Ishikawa (cell line): ENCODE data around the gene INSIG1.

Experiments used
- FOXM1 ChIP-seq: IDR thresholded peaks from 2 replicates; pipeline ENCODE4 v1.6.1; 2012; ENCODE audit warnings: low read depth, borderline replicate concordance
- TAF1 ChIP-seq: IDR thresholded peaks from 2 replicates; pipeline ENCODE4 v1.6.1; 2012; ENCODE audit warnings: low read depth, mild to moderate bottlenecking

DNA sequence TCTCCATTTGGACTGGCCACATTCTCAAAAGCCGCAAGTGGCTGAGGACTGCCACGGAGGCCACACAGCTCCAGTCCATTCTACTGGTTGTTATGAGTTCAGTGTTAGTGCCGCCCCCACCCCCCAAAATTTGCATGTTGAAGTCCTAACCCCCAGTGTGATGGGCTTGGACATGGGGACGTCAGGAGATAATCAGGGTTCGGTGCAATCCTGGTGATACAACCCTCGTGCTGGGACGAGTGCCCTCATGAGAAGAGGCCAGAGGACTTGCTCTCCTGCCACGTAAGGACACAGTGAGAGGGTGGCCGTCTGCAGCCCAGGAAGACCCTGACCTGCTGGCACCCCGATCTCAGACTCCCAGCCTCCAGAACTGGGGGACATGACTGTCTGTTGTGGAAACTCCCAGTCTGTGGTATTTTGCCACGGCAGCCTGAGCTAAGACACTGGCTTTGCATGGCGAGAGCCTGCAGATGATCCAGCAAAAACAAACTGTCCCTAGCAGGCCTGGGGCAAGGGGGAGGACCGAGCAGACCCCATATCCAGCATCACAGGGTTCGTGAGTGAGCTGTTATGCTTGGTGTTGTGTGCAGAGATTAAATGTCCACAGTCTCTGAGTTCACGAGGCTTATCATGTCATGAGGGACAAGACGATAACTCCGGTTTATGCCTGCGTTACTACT is 41.5 kb upstream of the INSIG1 start:
- TF ChIP-seq TAF1 (no peak), FOXM1 (no peak)
